GOT3 (cell line): ENCODE data around the gene ABHD17A.
"Not testable (repeated sequence)": the region's sequence is repeated elsewhere in the genome, so short reads cannot be mapped to it uniquely, and the experiment has no call there.

ENCODE experiments used
- DNase-seq: peaks from one replicate; lab custom pipeline; 2025; ENCODE audit warnings: mixed read lengths; lab: John Stamatoyannopoulos, UW

The ABHD17A gene

DNA sequence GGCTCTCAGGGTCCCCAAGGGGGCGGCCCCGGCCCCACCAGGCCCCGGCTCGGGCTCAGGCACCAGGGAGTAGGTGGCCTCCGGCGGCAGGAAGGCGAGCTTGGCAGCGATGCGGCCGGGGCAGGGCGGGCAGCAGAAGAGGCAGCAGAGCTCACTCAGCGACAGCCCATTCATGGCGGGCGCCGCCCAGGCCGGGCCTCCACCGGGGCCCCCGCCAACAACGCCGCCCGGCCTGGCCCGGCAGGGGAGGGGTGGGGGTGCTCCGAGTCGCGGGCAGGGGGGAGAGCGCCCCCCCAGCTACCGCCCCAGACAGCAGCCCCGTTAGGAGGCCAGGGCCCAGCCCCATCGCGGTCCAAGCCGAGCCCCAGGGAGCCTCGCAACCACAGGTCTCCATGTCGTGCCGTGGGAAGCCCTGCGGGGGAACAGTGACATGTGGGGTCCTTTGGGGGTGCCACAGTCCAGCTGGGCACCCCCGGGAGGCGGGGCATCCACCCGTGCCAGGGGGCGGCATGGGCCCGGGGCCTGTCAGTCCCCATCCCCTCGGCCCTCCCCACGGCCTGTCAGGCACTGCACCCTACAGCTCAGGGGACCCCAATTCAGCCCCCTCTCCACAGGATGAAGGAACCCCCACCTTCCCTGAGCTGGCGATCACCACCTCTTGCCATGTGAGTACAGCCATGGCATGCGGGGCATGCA lies 3.8 kb downstream of the ABHD17A start:
- DNase-seq: not testable (repeated sequence)

DNA sequence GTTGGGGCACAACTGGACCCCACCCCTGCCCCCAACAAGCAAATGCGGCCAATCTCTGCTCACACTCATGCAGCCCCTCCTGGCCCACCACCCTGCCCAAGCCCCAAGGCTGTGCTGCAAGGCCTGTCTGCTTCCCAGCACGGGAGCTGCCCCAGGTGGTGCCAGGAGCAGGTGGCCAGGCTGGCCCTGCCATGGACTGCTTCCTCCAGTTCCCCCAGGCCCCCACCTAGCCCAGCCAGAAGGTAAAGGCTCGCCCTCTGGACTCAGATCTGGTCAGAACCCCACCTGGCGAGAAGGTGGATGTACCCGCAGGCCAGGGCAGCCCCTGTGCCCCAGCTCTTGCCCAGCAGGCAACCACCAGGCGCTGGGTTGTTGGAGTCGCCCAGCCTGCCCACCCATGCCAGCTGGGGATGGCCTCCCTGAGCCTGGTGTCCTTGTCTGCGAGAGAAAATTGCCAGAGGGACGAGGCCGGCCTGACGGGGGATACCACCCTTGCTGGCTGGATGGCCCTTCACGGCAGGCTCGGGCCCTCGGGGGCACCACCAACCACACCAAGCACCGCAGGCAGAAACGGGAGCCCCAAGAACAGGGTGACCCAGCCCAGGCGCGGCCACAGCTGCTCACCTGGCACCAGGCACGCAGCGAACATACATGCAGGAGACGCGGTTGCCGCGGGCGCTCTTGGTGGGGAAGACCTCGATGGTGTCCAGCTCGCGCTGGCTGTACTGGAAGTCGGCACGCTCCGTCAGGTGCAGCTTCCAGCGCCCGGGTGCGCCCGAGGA lies 4.5 kb downstream of the ABHD17A start:
- no peak for DNase-seq

- not testable (repeated sequence) for DNase-seq
Measured at GRCh38 chr19:1879982-1880381, 5.3 kb downstream of the ABHD17A start.

DNA sequence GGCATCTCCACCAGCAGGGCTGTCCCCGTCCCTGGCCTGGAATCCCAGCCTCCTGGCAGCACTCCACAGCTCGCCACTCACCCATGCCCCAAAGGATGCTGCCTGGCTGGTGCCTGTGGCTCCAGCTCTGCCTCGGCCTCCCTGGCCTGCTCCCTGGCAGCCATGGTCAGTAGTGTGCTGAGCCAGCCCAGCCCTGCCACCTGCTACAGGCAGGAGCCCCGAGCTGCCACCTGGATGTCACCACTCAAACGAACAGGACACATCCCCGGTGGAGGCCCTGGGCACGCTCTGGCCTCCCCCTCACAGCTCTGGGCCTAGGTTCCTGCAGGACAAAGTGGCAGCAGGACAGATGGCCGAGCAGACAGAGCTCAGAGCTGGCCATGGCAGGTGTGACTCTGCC lies 6.7 kb downstream of the ABHD17A start:
- DNase-seq: not testable (repeated sequence)

- DNase-seq: not testable (repeated sequence)
Measured at GRCh38 chr19:1877280-1877660, 8.0 kb downstream of the ABHD17A start.

DNA sequence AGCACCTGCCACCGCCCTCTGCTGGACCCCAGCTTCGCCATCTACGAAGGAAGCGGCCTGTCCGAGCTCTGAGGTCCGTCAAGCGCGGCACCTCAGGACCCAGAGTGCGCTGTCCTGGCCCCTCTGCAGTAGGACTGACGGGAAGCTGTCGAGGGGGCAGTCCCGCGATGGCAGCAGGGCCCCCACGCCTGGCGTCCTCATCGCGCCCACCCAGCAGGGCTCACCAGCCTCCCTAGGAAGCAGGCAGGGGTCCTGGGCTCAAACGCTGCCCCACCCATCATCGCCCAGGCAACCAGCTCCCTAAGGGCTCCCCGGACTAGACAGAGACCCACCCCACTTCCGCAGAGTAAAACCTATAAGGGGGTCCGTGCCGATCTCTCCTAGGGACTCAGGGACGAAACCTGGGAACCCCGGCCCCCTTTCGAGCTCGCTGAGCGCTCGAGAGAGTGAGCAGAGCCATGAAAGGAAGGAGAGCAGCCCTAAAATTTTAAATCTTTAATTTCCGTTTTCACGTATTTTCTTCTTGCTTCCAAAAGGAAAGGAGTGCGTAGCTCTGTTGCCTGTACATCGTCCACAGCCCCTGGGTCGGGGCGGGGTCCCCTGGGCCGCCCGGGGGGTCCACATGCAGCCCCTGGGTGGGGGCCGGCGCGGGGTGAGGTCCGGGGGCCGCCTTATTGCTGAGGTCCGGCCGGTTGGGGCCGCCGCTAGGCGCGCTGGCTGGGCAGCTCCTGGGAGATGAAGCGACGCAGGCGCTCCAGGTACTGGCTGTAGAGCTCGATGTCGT lies 8.6 kb downstream of the ABHD17A start:
- not testable (repeated sequence) for DNase-seq

DNA sequence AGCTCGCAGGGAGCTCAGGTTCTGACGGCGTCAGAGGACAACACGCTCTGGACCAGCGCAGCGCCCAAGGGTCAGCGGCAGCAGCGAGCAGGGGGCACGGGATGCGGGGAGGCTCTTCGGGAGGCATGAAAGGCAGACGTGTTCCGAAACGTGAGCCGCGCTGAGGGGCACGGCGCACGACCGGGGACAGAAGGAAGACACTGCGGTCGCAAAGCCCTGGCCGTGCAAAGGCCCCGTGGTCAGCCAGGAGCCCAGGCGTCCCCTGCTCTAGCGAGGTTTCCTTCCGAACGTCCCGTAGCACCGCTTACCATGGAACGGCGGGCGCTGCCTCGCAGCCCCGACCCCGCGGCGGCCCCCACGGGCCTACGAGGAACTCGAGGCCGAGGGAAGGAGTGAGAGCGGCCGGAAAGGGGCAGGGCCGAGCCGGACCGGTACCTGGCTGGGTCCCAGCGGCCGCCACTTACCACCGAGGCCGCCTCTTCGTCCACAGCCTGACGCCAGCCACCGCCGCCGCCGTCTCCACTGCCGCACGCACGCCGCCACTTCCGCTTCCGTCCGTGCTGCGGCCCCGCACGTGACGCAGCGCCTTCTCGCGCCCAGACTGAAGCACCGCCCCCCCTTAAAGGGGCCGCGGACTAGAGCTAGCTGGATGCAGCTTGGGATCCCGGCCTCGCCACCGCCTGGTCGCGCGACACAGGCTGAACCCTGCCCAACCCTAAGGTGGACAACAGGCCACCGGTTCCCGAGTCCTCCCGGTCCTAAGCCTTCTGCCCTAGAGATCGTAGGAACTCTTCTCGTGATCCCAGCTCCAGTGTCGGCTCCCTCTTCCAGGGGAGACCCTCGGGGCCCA lies 9.4 kb downstream of the ABHD17A start:
- DNase-seq: peak; percentile 51

DNA sequence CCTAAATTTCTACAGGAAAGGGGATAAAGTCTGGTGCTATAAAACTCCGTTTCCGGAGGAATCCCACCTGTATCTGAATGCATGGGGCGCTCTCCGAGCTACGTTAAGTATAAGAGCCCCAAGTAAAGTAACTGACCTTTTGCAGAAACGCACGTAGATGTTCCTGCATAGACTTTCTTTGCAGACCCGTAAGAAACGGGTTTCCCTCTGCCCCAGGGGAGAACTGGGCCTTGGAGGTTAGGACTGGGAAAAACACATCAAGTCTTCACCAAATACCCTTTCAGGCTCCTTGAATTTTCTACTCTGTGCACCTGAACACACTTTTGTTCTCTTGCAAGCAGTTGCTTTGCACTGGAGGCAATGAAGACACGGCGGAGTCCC lies 10.0 kb downstream of the ABHD17A start:
- not testable (repeated sequence) for DNase-seq

DNA sequence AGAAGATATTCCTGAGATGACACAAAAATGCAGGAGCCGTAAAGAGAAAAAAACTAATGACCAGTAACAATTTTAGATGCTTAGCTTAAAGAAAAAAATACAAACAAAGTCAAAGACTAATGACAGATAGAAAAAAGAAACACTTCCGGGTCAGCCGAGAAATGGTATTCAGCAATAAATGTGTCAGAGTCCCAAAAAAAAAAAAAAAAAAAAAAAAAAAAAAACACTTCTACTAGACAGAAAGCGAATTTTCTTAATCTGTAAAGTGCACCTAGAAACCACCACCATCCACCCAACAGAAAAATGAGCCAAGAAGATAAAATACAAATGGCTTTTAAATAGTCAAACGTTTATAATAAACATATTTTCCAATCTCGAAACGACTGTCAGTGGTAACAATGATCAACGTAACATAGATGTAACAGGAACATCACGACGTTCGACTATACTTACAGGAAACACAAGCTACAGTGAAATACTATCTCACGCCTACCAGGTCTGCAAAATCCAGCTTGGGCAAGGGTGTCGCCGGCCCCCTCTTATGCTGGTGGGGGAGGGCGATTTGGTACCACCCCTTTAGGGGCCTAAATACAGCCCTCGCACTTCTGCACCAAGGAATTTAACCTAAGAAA lies 10.6 kb downstream of the ABHD17A start:
- no peak for DNase-seq

- DNase-seq: no peak
Measured at GRCh38 chr19:1873524-1874473, 11.5 kb downstream of the ABHD17A start.

GRCh38 chr19:1872807-1873523 lies 12.3 kb downstream of the ABHD17A start:
- no peak for DNase-seq

GRCh38 chr19:1871630-1872029 lies 13.7 kb downstream of the ABHD17A start:
- DNase-seq: no peak

DNA sequence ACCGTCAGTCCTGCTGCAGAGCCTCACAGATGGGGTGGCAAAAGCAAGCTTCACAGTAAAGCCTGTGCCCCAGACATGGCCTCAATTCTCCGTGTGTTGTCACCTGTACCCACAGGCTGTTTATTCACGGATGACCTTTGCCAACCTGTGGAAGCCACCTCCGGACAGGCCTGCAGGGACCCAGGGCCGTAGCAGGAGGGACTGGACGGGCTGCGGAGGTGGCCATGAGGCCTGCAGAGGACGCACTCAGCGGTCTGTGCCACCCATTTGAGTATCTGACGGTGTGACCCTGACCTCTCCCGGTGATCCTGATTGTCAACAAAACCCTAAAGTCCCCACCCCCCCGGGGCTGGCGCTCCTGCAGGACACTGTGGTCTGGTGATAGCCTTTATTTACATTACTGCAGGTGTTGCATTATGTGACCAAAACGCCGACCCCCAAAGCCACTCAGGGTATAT lies 14.1 kb downstream of the ABHD17A start:
- no peak for DNase-seq

- DNase-seq: no peak
Measured at GRCh38 chr19:1868971-1869370, 16.3 kb downstream of the ABHD17A start.

- no peak for DNase-seq
Measured at GRCh38 chr19:1867349-1867724, 18.0 kb downstream of the ABHD17A start.

DNA sequence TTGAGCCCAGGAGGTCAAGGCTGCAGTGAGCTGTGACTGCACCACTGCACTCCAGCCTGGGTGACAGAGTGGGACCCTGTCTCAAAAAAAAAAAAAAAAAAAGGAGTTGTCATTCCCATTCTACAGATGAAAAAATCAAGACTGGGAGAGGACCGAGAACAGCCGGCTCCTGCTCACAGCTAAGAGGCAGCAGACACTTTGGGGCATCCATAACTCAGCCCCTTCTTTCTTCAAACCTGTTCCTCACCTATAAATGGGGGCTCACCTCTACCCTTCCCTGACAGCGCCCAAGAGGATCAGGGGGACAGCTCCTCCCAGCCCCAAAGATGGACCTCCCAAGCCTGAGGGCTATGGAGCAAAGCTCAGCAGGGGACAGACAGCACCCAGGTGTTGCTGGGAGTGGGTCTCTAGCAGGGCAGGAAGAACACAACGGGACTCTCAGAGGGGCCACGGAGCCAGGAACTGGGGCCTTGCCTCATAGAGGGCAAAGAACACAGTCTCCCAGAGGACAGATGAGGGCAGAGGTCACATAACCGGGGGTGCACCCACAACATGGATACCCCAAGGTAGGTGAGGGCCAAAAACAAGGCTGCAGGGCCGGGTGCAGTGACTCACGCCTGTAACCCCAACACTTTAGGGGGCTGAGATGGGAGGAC lies 18.5 kb downstream of the ABHD17A start:
- DNase-seq: no peak

- no peak for DNase-seq
Measured at GRCh38 chr19:1865172-1866010, 19.9 kb downstream of the ABHD17A start.
